ENCODE measurements around the gene NEU2.
"Not testable (repeated sequence)": the region's sequence is repeated elsewhere in the genome, so short reads cannot be mapped to it uniquely, and the experiment has no call there.

NEU2 gene

DNA sequence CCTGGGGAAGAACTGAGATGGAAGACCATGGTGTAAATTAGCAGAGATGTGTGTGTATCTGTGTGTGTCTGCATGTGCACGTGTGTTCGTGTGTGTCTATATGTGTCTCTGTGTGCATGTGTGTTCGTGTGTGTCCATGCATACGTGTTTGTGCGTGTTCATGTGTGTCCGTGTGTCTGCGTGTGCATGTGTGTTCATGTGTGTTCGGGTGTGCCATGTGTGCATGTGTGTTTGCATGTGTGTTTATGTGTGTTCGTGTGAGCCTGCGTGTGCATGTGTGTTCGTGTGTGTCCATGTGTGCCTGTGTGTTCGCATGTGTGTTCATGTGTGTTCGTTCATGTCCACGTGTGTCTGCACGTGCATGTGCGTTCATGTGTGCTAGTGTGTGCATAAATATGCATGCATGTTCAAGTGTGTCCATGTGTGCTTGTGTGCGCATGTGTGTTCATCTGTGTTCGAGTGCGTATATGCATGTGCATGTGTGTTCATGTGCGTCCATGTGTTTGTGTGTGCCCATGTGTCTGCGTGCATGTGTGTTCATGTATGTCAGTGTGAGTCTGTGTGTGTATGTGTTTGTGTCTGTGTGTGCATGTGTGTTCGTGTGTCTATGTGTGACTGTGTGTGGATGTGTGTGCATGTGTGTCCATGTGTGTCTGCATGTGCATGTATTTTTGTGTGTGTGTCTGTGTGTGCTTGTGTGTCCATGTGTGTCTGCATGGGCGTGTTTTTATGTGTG, 3.1 kb downstream of the NEU2 start:
- no peak for DNase-seq

DNA sequence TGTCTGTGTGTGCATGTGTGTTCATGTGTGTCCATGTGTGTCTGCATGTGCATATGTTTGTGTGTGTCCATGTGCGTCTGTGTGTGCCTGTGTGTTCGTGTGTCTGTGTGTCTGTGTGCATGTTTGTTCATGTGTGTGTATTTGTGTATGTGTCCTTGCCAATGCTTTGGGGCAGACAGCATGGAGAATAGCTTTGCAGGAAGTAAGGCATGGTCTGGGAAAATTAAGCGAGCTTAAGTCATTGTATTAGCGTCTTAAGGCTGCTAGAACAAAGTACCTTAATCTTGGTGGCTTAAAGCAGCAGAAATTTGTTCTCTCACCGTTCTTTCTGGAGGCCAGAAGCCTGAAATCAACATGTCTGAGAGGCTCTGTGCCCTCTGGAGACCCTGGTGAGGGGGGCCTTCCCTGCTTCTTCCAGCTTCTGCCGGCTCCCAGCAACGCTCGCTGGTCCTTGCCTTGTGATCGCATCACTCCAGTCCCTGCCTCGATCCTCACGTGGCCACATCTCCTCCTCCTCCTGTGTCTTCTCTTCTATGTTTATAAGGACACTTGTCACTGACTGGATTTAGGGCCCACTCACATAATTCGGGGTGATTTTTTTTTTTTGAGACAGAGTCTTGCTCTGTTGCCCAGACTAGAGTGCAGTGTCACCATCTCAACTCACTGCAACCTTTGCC, 3.8 kb downstream of the NEU2 start:
- no peak for DNase-seq

DNA sequence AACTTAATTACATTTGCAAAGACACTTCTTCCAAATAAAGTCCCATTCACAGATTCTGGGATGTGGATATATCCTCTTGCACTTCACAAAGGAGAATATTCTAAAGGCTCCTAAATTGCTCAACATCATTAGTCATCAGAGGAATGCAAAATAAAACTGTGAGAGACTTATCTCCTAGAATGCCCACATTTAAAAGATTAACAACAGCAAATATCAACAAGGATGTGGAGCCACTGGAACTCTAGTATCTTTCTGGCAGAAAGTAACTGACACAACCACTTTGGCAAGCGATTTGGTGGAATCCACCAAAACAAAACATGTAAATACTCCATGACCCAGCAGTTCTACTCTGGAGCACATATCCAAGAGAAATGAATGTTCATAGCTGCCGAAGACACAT, 4.6 kb downstream of the NEU2 start:
- no peak for DNase-seq

DNA sequence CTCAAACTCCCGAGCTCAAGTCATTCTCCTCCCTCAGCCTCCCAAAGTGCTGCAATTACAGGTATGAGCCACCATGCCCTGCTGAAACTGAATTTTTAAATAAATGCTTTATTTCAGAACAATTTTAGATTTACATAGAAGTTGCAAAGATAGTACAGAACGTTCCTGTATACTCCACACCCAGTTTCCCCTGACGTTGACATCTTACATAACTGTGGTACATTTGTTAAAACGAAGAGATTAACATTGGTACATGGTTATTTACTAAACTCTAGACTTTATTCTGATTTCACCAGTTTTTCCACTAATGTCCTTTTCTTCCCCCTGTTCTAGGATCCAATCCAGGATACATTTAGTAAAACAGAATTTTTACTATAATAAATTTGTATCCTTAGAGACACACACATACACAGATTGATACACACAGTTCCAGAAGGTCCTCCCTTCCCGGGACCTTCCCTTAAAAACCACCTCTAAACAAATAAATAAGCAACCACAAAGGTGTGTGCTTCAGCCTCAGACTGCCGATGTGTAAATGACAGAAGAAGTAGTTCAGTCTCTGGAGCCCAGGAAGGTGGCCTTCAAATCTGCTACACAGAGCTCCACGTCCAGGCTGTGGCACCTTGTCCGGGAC, 6.9 kb downstream of the NEU2 start:
- no peak for DNase-seq

DNA sequence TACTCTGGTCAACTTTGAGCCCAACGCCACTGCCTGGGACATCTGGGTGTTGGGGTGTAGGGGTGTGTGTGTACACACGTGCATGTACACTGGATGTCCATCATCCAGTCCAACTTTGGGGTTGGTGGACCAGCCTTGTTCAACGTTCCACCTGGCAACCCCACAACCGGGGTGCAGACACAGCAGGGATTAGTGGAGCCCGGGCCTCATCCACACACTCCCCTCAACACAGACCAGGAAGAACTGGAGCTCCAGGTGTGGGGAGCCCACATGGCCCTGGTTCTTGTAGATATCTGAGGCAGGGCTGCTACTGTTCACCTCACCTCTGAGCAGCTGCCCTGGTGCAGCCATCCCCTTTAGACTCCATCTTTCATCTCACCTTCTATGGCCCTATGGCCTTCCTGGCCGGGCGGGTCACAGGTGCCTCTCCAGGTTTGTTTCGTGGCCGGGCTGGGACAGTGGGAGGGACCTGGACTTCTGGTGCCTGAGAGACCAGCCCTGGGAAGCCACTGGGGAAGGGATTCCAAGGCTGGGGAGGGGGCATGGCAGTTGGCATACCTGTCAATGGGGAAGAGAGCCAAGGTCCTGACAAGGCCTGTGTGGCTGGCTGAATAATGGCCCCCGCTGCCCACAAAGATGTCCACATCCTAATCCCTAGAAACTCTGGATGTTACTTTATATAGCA, 7.5 kb downstream of the NEU2 start:
- no peak for DNase-seq

DNA sequence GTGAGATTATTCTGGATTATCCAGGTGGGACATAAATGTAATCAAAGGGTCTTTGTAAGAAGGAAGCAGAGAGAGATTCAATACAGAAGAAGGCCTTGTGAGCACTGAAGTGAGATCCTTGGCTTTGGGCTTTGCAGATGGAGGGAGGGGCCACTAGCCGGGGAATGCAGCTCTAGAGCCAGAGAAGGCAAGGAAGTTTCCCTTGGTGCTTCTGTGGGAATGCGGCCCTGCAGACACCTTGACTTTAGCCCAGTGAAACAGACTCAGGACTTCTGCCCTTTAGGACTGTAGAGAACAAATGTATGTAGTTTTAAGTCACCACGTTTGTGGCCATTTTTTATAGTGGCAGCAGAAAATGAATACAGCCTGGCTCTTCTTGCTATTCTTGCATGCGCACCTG, 8.1 kb downstream of the NEU2 start:
- no peak for DNase-seq

DNA sequence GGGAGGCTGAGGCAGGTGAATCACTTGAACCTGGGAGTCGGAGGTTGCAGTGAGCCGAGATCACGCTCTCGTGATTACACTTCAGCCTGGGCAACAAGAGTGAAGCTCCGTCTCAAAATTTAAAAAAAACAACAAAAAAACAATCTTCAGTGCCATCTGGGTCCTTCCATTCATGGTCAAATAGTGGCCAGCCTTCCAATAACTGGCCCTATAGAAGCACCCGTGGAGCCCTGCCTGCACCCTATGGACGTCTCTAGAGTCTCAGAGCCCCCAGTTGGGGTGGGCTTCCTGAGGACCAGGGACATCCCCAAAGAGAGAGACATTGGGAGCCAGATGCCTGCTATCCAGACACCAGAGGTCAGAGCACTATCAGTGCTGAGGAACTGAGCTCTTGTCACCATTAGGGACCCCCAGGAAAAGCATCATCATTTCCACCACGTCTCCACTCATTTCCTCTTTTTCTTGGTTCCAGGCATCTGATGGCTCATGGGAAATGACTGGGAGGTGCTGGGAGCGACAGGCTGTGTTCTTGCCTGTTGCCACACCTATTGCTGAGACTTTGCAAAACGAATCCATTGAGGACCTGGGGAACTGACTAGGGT, 9.4 kb downstream of the NEU2 start:
- DNase-seq: no peak

DNA sequence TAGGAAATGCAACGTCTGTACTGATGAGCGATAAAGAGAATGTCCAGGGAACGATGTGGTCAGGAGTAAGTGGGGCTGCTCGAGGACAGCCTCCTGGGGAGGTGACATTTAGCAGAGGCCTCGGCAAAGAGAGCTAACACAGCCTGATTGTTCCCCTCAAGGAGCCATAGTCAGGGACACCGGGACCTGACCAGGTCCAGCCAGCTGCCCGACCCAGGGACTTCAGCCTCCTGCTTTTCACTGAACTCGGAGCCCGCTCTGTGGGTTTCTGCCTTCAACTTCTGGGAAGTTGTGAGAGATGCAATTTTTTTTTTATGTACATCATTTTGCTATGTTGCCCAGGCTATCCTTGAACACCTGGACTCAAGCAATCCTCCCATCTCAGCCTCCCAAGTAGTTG, 10.1 kb downstream of the NEU2 start:
- DNase-seq: no peak

DNA sequence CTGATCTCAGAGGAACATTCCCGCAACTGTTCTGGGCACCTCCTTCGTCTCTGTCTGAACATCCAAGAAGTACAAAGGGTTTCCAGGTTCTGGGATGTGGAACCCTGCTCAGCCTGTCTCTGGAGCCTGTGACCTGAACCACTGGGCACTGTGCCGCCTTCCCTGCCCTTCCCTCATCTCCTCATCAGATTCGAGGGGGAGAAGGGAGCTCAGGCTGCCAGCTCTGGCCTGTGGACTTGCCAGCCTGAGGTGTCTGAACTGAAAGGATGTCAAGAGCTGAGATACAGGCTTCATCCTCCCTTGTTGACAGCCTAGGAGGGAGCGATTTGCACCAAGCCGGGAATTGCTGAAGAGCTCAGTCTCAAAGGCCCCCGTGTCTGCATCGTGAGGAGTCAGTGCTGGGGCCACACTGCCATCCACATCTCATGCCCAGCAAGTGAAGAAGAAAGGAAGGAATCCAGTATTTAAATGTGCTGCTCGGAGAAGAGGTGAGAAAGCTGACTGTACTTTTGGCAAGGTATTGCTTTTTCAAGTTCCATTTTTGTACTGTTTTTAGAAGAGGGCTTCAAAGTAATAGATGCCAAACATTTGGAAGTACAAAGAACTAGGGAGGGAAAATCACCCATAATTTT, 12.6 kb downstream of the NEU2 start:
- no peak for DNase-seq

DNA sequence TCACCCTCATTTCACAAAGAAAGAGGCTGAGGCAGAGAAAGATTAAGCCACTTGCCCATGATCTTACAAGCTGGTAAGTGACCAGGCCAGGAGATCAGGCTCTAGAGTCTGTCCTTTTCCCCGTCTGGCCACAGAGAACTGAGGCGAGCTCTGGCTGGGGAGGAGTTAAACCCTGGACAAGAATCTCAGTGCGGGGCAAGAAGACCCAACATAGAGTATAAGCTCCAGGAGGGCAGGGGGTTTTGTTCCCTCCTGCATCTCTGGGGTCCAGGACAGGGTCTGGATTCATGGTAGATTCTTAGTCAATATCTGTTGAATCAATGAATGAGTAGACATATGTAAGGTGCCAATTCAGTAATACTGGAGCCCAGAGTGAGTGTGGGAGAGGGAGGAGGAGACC, 14.7 kb downstream of the NEU2 start:
- DNase-seq: no peak

DNA sequence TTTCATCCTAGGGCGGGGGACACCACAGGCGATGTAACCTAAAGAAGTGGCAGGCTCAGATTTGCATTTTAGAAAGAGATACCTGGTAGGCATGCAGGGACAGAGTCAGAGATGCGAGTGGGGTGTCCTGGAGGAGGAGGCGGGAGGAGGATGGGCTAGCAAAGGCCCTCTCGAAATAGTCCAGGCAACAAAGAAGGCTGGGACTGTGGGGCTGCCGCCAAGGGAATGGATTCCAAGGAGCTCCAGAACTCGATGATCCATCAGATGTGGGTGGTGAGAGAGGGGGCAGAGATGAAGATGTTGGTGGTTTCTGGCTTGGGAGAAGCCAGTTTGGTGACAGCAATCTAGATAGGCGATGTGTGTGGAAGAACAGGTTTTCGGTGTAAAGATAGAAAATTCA, 15.2 kb downstream of the NEU2 start:
- no peak for DNase-seq

DNA sequence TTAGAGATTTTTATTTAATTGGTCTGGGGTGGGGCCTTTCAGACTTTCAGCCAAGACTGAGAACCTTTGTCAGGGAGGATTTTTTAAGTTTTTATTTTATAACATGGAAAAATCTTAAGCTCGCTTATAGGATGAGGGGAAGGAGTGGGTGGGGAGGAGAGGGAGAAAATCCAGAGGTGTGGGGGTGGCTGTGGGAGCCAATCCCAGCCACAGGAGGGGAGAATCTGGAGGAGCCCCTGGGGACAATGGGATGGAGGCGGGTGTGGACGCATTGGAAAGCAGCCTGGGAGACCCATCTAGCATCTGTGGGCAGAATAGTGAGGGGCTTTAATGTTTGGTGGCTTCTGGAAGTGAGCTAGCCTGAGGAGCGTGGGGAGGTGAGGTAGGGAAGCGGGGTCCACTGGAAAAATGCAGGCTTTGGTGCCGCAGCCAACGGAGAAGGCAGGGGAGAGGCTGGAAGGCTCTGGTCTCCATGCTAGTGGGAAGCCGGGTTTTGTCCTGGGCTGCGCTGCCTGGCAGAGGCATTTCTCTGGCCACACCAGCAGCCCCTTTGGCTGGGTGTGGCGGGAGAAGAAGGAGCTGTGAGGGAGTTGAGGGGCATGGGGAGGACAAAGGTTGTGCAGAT, 16.2 kb downstream of the NEU2 start:
- no peak for DNase-seq

DNA sequence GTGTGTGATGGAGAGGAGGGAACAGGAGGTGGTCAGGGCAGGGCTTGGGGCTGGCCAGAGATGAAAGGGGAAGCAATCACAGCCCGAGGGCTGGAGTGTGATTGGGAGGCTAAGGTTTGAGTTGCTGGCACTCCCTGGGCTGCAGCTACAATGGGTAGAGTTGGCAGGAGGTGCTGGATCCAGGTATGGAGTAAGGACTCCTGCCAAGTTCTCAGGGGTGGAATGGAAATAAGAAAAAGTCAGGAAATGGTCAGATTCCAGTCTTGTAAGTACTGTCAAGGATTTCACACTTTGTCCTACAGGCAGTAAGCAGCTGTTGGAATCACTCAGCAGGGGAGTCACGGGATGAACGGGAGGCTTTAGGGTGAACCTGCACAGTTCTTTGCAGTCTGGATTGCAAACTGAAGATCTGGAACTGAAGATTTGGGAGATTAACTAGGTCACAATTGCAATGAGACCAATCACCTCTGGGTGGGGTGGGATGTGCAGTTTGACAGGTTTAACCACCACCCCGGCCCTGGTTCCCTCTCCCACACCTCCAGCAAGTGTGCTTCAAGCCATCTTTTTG, 16.8 kb downstream of the NEU2 start:
- peak; percentile 31 for DNase-seq

DNA sequence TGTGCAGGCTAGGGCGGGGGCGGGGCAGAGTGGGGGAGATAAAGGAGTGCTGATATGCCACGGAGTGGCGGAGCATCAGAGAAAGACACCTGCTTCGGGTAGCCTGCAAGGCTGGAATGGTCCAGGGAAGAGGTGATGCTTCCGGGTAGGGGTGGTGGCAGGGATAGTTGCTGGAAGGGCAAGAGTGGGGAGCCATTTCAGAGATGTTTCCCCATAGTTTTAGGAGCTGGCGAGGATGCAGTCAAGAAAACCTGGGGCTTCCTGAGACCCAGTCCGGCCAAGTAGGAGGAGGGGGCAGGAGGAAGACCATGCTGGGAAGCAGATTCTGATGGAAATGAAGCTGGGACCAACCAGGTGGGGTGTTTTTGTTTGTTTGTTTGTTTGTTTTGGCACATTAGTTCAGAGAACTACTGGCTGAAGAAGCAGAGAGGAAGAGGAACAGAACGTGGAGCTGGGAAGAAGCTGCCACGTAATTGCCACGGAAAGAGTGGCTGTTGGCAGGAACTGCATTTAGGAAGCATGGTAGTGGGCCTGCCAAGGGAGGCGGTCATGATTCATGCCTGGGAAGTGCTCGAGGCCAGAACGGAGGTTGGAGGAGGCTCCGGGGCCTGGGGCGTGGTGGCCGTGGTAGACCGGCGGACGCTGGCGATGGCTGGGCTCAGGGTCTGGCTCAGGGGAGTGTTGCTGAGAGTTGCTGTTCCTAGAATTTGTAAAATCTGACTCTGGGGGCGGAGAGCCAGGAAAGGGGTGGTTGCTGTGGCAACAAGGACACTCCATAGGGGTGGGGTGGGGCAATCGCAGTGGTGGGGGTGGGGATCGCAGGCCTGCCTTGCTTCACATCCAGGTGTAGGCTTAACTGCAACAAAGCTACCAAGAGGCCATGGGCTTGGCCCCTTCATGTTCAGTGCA, 19.0 kb downstream of the NEU2 start:
- no peak for DNase-seq

DNA sequence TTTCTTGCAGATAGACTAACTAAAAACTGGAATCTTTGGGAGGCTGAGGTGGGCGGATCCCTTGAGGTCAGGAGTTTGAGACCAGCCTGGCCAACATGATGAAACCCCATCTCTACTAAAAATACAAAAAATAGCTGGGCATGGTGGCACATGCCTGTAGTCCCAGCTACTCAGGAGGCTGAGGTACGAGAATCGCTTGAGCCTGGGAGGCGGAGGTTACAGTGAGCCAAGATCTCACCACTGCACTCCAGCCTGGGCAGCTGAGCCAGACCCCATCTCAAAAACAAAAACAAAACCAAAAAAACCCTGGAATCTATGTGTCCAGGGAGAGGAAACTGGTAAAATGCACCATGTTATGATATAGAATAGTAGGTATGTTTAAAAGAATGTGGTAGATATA, 20.0 kb downstream of the NEU2 start:
- DNase-seq: not testable (repeated sequence)

DNA sequence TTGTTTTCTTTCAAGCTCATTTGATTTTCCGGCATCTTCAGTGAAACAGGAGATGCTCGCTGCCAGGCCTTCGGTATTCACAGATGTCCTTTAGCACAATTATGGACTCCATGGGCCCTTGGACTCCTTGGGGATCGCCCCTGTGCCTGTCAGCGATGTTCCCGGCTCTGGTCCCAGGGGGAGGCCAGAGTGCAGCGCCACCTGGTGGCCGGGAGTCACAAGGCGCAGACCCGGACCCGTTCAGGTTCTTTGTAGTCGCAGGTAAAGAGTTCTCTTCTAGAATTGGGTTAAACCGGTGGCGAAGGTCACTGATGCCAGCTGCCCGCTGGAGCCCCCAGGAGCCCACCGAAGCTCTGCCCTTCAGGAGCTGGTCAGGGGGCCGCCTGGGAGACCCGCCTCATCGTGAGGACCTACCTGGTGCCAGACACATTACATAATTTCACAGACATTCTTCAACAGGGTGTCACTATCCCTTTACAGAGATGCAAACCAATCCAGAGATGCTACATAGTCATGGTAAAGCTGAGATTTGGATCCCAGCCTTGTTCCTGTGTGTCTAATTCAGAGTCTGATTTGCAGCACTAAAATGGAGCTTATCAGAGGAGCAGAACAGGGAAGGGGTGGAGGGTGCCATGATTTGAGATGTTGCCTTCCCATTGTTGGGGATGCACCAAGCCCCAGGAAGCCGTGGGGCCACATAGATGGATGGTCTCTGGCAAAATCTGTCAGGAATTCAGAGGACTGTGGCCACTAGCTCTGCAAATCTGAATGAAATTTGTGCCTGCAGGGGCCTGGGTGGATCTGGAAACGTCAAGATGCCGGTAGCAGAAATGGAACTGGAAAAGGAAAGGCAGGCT, 21.7 kb downstream of the NEU2 start:
- peak; percentile 82 for DNase-seq

DNA sequence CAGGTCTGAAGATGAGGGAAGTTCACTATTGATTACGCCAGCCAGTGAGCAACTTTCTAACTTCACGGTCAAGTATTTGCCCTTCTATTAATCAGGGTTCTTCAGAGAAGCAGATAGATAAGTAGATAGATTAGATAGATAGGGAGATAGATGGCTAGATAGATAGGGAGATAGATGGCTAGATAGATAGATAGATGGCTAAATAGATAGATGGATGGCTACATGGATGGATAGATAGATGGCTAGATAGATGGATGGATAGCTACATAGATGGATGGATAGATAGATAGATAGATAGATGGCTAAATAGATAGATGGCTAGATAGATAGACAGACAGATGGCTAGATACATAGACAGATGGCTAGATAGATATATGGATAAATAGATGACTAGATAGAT, 22.9 kb downstream of the NEU2 start:
- no peak for DNase-seq

DNA sequence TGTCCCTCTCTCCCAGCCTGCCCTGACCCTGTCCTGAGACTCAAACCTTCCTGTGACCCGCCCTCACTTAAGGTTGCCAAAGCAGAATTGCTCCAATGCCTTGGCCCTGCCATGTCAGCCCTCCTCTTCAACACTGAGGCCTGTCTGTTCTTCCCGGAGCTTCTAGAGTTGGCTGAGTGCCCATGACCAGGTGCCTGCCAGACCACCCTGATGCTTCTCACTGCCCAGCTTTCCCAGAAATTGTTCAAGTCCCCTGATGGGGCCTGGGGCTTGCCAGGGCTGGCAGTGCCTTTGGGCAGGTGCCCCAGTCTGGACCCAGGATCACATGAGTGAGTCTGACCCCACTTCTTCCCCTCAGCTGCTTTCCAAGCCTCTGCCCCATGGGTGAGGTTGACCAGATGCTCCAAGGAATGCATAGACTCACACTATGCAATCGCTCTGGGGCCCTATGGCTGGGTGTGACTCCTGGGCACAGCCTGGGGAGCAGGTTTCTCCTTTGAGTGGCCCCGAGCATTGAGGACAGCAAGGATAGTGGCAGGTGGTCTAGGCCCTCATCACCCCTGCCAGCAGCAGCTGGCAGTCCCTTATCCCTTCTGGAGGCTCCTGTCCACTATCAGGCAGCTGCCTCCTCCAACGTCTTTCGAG, 24.6 kb downstream of the NEU2 start:
- no peak for DNase-seq
